ENCODE data around the gene ARHGAP45.

ARHGAP45 gene

GRCh38 chr19:1039646-1040475 is 27.1 kb upstream of the ARHGAP45 start, which contains the start of gene ABCA7:
TSS of gene ABCA7 (plus strand) at chr19:1040107. CDS start at chr19:1041362, 1,255 bp downstream.
- DNase-seq (ENCODE audit: low spot score), result peak; percentile 89

- DNase-seq (ENCODE audit: low spot score), result peak; percentile 86
Measured at GRCh38 chr19:1040476-1041271, 26.3 kb upstream of the ARHGAP45 start.

GRCh38 chr19:1041272-1041834 is 25.6 kb upstream of the ARHGAP45 start:
- DNase-seq (ENCODE audit: low spot score), result no peak

- no peak for DNase-seq (ENCODE audit: low spot score)
Measured at GRCh38 chr19:1041835-1042685, 24.9 kb upstream of the ARHGAP45 start.

- no peak for DNase-seq (ENCODE audit: low spot score)
Measured at GRCh38 chr19:1042689-1043511, 24.1 kb upstream of the ARHGAP45 start.

GRCh38 chr19:1045247-1045603 is 21.7 kb upstream of the ARHGAP45 start:
- no peak for DNase-seq (ENCODE audit: low spot score)

GRCh38 chr19:1046117-1046626 is 20.8 kb upstream of the ARHGAP45 start:
- no peak for DNase-seq (ENCODE audit: low spot score)

- DNase-seq (ENCODE audit: low spot score), result no peak
Measured at GRCh38 chr19:1046836-1047695, 19.9 kb upstream of the ARHGAP45 start.

- no peak for DNase-seq (ENCODE audit: low spot score)
Measured at GRCh38 chr19:1047696-1048147, 19.2 kb upstream of the ARHGAP45 start.

- DNase-seq (ENCODE audit: low spot score), result no peak
Measured at GRCh38 chr19:1049106-1049505, 17.9 kb upstream of the ARHGAP45 start.

GRCh38 chr19:1049800-1050199 is 17.2 kb upstream of the ARHGAP45 start:
- no peak for DNase-seq (ENCODE audit: low spot score)

GRCh38 chr19:1050989-1051788 is 15.8 kb upstream of the ARHGAP45 start:
- DNase-seq (ENCODE audit: low spot score), result no peak

GRCh38 chr19:1051791-1052190 is 15.2 kb upstream of the ARHGAP45 start:
- DNase-seq (ENCODE audit: low spot score), result no peak

- no peak for DNase-seq (ENCODE audit: low spot score)
Measured at GRCh38 chr19:1052349-1052975, 14.5 kb upstream of the ARHGAP45 start.

GRCh38 chr19:1053176-1054101 is 13.5 kb upstream of the ARHGAP45 start:
- DNase-seq (ENCODE audit: low spot score), result no peak

- DNase-seq (ENCODE audit: low spot score), result no peak
Measured at GRCh38 chr19:1054102-1055027, 12.6 kb upstream of the ARHGAP45 start.

All from pons (tissue), 1 donor.